NCI-H524 (cell line): ENCODE data around the gene GIPC3.
"Not testable (repeated sequence)": the region's sequence is repeated elsewhere in the genome, so short reads cannot be mapped to it uniquely, and the experiment has no call there.

Source experiments
- DNase-seq, 2 experiments: peaks; one replicate each; lab custom pipeline; 2025; lab: John Stamatoyannopoulos, UW

The GIPC3 gene

GRCh38 chr19:3550947-3551791 is 34.1 kb upstream of the GIPC3 start:
- DNase-seq: no peak

- no peak for DNase-seq
Measured at GRCh38 chr19:3551792-3552095, 33.5 kb upstream of the GIPC3 start.

- DNase-seq: no peak
Measured at GRCh38 chr19:3554254-3555083, 30.8 kb upstream of the GIPC3 start.

GRCh38 chr19:3555653-3556422 is 29.4 kb upstream of the GIPC3 start:
- no peak for DNase-seq

GRCh38 chr19:3556423-3556977 is 28.8 kb upstream of the GIPC3 start:
- no peak for DNase-seq

GRCh38 chr19:3556978-3557460 is 28.3 kb upstream of the GIPC3 start:
- peak in 1 of 2 experiments; percentile 46 for DNase-seq

- DNase-seq: peak; percentile 78 to 93
Measured at GRCh38 chr19:3557461-3558248, 27.6 kb upstream of the GIPC3 start, which contains the start of gene MFSD12. TSS of gene MFSD12 (minus strand) at chr19:3557586. CDS start at chr19:3557403, 183 bp downstream.

GRCh38 chr19:3563709-3564524 is 21.4 kb upstream of the GIPC3 start:
- no peak for DNase-seq

GRCh38 chr19:3565139-3565538 is 20.1 kb upstream of the GIPC3 start:
- no peak for DNase-seq

- not testable (repeated sequence) for DNase-seq
Measured at GRCh38 chr19:3570042-3570441, 15.2 kb upstream of the GIPC3 start.

GRCh38 chr19:3570606-3571011 is 14.7 kb upstream of the GIPC3 start:
- DNase-seq: no peak

GRCh38 chr19:3572132-3572854 is 13.0 kb upstream of the GIPC3 start:
- DNase-seq: peak; percentile 99 to 100

GRCh38 chr19:3572855-3573161 is 12.5 kb upstream of the GIPC3 start, which contains the start of gene HMG20B:
TSS of gene HMG20B (plus strand) at chr19:3572944. CDS start at chr19:3573310, 366 bp downstream.
- no peak for DNase-seq

GRCh38 chr19:3573162-3573857 is 12.0 kb upstream of the GIPC3 start:
- DNase-seq: peak in 1 of 2 experiments; percentile 36

GRCh38 chr19:3573858-3574637 is 11.2 kb upstream of the GIPC3 start:
- DNase-seq: peak; percentile 19 to 53

GRCh38 chr19:3575260-3575741 is 10.0 kb upstream of the GIPC3 start:
- peak; percentile 35 to 64 for DNase-seq

- no peak for DNase-seq
Measured at GRCh38 chr19:3575949-3576673, 9.2 kb upstream of the GIPC3 start.
